ENCODE results near the gene C17orf114.

C17orf114 gene

GRCh38 chr17:4788159-4788806, 13.8 kb downstream of the C17orf114 start:
- no peak for DNase-seq (ENCODE audit: low read depth in 4 of 4, low spot score in 1 of 4)

- no peak for DNase-seq (ENCODE audit: low read depth in 4 of 4, low spot score in 1 of 4)
Measured at GRCh38 chr17:4786516-4786915, 15.6 kb downstream of the C17orf114 start.

GRCh38 chr17:4786106-4786511, 16.0 kb downstream of the C17orf114 start, which contains the start of gene VMO1:
Gene VMO1, minus strand, starts transcription at chr17:4786364. Its CDS starts 12 bp downstream, at chr17:4786352.
- DNase-seq (ENCODE audit: low read depth in 4 of 4, low spot score in 1 of 4) = no peak

GRCh38 chr17:4785311-4786105, 16.6 kb downstream of the C17orf114 start:
- DNase-seq (ENCODE audit: low read depth in 4 of 4, low spot score in 1 of 4) = no peak

- DNase-seq (ENCODE audit: low read depth in 4 of 4, low spot score in 1 of 4) = no peak
Measured at GRCh38 chr17:4782652-4783051, 19.5 kb downstream of the C17orf114 start.

- no peak for DNase-seq (ENCODE audit: low read depth in 4 of 4, low spot score in 1 of 4)
Measured at GRCh38 chr17:4780325-4780955, 21.7 kb downstream of the C17orf114 start.

- DNase-seq (ENCODE audit: low read depth in 4 of 4, low spot score in 1 of 4) = no peak
Measured at GRCh38 chr17:4777969-4778760, 24.0 kb downstream of the C17orf114 start.

- DNase-seq (ENCODE audit: low read depth in 4 of 4, low spot score in 1 of 4) = no peak
Measured at GRCh38 chr17:4772235-4772613, 29.9 kb downstream of the C17orf114 start.

- DNase-seq (ENCODE audit: low read depth in 4 of 4, low spot score in 1 of 4) = no peak
Measured at GRCh38 chr17:4771519-4772234, 30.5 kb downstream of the C17orf114 start, which contains the start of gene TM4SF5. Gene TM4SF5, plus strand, starts transcription at chr17:4771886. Its CDS starts 37 bp downstream, at chr17:4771923.

- DNase-seq (ENCODE audit: low read depth in 4 of 4, low spot score in 1 of 4) = no peak
Measured at GRCh38 chr17:4769628-4770027, 32.5 kb downstream of the C17orf114 start.

GRCh38 chr17:4768298-4768697, 33.8 kb downstream of the C17orf114 start:
- no peak for DNase-seq (ENCODE audit: low read depth in 4 of 4, low spot score in 1 of 4)

- DNase-seq (ENCODE audit: low read depth in 4 of 4, low spot score in 1 of 4) = no peak
Measured at GRCh38 chr17:4766723-4767122, 35.4 kb downstream of the C17orf114 start.

GRCh38 chr17:4766201-4766600, 35.9 kb downstream of the C17orf114 start:
- DNase-seq (ENCODE audit: low read depth in 4 of 4, low spot score in 1 of 4) = no peak

- DNase-seq (ENCODE audit: low read depth in 4 of 4, low spot score in 1 of 4) = no peak
Measured at GRCh38 chr17:4764595-4764994, 37.5 kb downstream of the C17orf114 start.

GRCh38 chr17:4759776-4760236, 42.3 kb downstream of the C17orf114 start:
- DNase-seq (ENCODE audit: low read depth in 4 of 4, low spot score in 1 of 4) = no peak

- DNase-seq (ENCODE audit: low read depth in 4 of 4, low spot score in 1 of 4) = no peak
Measured at GRCh38 chr17:4753392-4753791, 48.7 kb downstream of the C17orf114 start.

GRCh38 chr17:4751932-4752331, 50.2 kb downstream of the C17orf114 start:
- no peak for DNase-seq (ENCODE audit: low read depth in 4 of 4, low spot score in 1 of 4)

Measured in stimulated activated CD4-positive, alpha-beta T cell treated with anti-CD3 and anti-CD28 coated beads, Interleukin-1b, Interleukin-23, amount 100 ng/mL, for 24 hours (primary cell).